ENCODE measurements around the gene SSTR4. TPM values are rescaled to one million over a fixed set of nuclear protein-coding genes. Genes with fewer than 3 reads are reported as not detected.

SSTR4 gene
- total RNA-seq, 1 experiment from 2014 or later = not detected

DNA sequence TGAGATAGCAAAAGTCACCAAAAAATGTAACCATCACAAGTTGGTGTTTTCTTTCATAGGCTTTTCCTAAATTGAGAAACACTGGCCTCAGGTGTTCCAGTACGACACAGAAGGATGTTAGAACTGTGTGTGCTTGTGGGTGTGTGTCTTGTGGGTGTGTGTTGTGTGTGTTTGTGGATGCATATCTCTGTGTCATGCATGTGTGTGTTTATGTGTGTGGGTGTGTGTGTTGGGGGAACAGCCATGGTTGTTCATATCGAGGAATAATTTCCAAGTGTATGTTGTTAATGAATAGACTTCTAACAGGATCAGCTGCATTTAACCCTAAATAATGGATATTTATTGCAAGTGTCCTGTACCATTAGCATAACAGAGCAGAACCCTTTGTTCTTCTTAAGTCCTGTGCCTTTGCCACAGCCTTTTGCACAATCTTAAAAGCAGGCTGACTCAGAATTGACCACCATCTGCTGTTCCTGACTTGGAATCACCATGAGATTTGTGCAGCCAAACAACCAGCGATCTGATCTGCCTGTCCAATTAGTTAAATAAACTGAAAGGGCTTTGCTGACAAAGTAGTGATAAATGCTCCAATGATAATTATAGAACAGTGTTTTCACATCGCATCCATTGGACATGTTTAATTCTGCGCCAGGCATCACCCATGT, 43.4 kb downstream of the SSTR4 start:
- Histone ChIP-seq H3K27me3 (no peaks in the 10 kb centered on the region), H3K36me3 (no peaks in the 10 kb centered on the region), H3K4me3 (no peak overlapping the region), H3K27ac (no peak overlapping the region), H3K4me1 (peaks cover 17% of the 10 kb centered on the region), H3K9me3 (replicated peaks) (no peaks in the 10 kb centered on the region)
- DNase-seq = no peak

DNA sequence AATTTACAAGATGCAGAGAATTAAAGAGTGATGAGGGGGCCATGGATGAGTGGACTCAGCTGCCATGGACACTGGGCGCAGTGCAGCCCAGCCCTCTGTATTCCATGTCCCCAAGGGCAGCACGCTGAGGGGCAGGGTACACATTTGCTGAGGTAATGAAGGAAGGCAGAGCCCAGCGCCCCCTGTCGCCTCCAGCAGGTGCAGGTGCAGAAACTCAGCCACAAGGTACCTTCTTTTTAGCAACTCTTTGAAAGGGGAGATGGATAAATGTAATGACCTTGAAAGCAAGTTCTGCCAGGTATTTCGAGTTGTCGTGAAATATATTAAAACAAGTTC, 43.9 kb downstream of the SSTR4 start:
- H3K9me3 ChIP-seq (replicated peaks) = no peaks in the 10 kb centered on the region
- no peaks in the 10 kb centered on the region for H3K36me3 ChIP-seq
- DNase-seq = no peak
- no peak overlapping the region for H3K27ac ChIP-seq
- H3K4me3 ChIP-seq = no peak overlapping the region
- peaks cover 17% of the 10 kb centered on the region for H3K4me1 ChIP-seq
- H3K27me3 ChIP-seq = no peaks in the 10 kb centered on the region

DNA sequence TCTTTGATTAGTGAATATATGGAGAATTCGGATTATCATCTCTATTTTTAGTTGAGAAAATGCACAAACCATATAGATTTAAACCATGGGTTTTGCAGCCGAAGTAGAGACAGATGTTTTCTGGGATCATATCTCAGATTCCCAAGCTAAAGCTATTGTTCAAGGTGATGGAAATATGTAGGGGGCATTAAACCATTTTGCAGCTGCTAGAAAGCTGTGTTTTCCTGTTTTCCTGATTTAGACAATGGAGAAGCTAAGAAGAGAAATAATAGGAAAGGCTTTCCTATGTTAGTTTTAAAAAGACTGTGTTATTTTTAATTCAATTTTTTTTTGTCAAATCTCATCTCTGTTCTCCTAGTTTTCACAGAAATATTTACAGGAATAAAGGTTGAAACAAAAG, 44.8 kb downstream of the SSTR4 start:
- Histone ChIP-seq H3K9me3 (replicated peaks) (no peaks in the 10 kb centered on the region), H3K36me3 (no peaks in the 10 kb centered on the region), H3K27ac (no peak overlapping the region), H3K27me3 (no peaks in the 10 kb centered on the region), H3K4me3 (no peak overlapping the region), H3K4me1 (peaks cover 17% of the 10 kb centered on the region)
- DNase-seq = peak in 1 of 2 experiments; percentile 42

DNA sequence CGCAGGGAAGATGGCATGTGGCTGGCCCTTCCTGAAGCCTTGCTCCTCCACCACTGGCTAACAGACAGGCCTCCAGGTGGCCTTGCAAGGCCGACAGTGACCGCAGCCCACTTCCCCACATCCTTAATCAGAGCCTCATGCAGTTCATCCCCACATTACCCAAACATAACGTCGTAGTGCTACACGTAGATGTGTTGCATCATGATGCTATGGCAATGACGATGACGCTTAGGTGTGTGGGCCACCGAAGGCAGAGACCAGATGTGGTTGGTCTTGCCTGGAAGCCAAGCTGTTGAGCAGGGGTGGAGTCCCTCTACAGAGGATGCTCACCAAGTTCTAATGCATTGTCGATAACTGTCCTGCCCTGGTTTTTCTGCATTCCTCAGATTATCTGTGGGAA, 45.4 kb downstream of the SSTR4 start:
- no peak for DNase-seq
- no peak overlapping the region for H3K27ac ChIP-seq
- H3K4me1 ChIP-seq = peaks cover 17% of the 10 kb centered on the region

DNA sequence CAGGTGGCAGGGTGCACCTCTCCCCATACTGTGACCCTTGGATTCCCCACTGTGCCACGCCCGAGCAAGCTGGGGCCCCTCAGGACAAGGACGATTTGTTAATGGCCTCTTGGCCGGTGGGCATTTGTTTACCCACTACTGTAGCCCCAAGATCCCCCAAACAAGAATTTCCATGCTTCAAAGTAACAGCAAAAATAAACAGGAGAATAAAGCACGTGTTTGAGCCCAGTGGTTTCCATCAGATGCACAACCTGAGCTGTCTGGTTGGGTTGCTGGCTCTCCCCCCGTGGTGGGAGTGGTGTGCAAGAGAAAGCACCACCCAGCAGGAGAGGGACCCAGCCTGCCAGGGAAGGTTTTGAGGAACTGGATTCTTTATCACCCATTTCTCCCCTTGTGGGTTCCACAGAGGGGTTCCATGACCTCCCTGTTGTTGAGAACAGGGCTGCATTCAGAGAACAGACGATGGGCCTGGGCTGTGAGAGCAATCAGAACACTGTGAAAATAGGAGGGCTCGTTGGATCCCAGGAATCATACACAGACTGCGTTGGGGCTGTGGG, 46.2 kb downstream of the SSTR4 start:
- no peak overlapping the region for H3K4me3 ChIP-seq
- H3K27me3 ChIP-seq = no peaks in the 10 kb centered on the region
- no peaks in the 10 kb centered on the region for H3K9me3 ChIP-seq (replicated peaks)
- H3K36me3 ChIP-seq = no peaks in the 10 kb centered on the region
- no peak overlapping the region for H3K27ac ChIP-seq
- no peak for DNase-seq
- peaks cover 17% of the 10 kb centered on the region for H3K4me1 ChIP-seq

More for the DNA sequence above, 45.4 kb downstream of the SSTR4 start:
- Histone ChIP-seq H3K36me3 (no peaks in the 10 kb centered on the region), H3K9me3 (replicated peaks) (no peaks in the 10 kb centered on the region), H3K27me3 (no peaks in the 10 kb centered on the region), H3K4me3 (no peak overlapping the region)

DNA sequence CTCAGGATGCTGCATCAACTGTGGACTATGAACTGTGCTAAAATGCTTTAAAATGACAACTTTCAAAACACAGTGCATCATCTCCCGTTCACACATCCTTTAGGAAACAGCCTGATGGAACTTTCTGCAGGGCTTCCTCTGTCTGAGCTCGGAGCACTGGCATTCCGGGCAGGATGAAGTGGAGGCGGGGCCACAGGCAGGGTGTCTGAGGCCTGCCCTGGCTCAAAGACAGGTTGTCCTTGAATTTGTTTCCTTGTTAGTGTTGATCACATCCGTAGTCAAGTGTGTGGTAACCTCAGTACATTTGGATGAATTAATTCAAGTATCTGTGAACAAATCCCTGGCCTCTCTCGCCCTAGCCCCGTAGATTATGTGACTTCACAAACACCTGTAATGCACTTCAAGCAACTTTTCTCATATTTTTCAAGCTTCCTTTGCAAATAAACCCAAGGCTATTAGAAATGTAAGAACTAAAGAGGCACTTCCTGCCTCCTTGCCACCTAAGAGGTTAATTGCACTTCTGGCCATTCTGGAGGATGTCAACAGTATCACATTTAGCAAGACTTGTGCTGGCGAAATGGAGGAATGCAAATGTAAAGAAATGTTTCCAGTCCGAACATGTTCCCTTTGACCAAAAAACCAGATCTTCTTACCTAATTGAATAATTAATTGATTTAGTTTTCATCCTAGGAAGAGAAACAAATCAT, 47.9 kb downstream of the SSTR4 start:
- H3K9me3 ChIP-seq (replicated peaks) = no peaks in the 10 kb centered on the region
- H3K36me3 ChIP-seq = no peaks in the 10 kb centered on the region
- no peak overlapping the region for H3K4me3 ChIP-seq
- H3K4me1 ChIP-seq = peaks cover 17% of the 10 kb centered on the region
- no peak overlapping the region for H3K27ac ChIP-seq
- DNase-seq = no peak
- H3K27me3 ChIP-seq = no peaks in the 10 kb centered on the region

DNA sequence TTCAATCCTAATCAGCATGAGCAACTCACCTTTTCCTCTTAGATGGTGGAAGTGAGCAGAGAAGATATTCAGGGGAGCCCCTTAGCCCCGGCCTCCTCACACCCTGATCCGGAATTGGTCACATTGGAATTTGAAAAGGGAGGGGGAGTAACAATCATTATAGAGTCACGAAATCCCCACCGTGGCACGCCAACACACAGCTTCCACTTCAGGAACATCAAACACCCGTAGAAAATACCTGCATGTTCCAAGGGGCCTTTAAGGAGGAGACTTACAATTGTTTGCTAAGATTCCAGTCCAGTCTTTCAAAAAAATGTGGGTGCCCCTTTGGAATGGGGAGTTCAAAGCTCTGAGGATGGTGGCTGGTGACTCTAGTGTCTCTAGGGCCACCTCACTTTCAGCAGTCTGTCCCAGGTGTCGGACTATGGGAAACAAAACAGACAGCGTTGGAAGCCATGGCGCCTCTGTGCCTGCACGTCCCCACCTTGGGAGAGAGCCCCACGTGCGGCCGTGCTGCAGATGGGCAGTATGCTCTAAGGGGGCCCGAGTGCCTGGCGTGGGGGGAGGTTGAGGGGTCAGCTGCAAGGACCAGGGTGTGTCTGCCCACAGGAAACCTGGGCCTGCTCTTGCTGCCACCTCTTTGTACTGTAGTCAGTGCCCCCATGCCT, 48.6 kb downstream of the SSTR4 start:
- Histone ChIP-seq H3K4me3 (no peak overlapping the region), H3K36me3 (no peaks in the 10 kb centered on the region), H3K27ac (no peak overlapping the region), H3K27me3 (no peaks in the 10 kb centered on the region), H3K4me1 (peaks cover 17% of the 10 kb centered on the region), H3K9me3 (replicated peaks) (no peaks in the 10 kb centered on the region)
- no peak for DNase-seq

DNA sequence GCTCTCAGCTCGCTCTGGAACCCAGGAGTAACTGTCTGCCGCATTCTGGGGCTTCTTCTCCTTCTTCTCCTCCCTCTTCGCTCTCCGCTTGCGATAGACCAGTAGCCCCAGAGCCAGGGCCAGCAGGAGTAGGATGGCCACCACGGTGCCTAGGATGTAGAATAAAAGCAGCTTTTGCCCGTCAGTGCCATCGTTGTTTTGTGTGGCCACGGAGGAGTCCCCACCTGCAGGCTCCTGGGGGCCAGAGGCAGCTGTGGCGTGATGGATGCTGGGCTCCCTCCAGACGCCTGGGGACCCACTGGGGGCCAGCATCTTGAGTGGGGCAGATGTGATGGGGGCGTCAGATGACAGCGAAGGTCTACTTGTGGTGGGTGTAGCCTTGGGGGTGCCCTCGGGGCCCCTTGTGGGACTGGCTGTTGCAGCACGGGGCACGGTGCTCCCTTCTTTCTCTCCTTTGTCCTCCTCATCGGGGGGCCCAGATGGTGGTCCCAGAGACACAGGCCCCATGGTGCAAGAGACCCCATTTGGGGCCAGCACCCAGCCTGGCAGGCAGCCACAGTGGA, 49.3 kb downstream of the SSTR4 start:
- no peak for DNase-seq
- H3K27ac ChIP-seq = no peak overlapping the region
- H3K36me3 ChIP-seq = no peaks in the 10 kb centered on the region
- no peak overlapping the region for H3K4me3 ChIP-seq
- no peaks in the 10 kb centered on the region for H3K9me3 ChIP-seq (replicated peaks)
- no peaks in the 10 kb centered on the region for H3K27me3 ChIP-seq
- peaks cover 16% of the 10 kb centered on the region for H3K4me1 ChIP-seq

DNA sequence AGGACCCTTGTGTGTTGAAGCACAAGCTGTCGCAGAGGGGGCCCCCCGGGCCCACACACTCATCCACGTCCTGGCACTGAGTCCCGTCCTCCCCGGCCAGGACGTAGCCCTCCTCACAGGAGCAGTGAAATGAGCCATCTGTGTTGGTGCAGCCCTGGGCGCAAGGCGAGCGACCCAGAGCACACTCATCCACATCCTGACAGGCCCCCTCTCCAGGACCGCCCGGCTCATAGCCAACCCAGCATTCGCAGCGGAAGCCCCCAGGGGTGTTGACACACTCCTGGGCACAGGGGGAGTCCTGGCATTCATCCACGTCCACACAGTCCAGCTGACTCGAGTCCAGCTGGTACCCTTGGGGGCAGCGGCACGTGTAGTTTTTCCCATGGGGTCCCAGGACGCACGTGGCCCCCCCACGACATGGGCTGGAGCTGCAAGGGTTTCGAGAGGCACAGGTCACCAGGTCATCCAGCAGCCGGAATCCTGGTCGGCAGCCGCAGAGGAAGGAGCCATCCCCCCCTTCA, 49.8 kb downstream of the SSTR4 start:
- Histone ChIP-seq H3K4me1 (peaks cover 11% of the 10 kb centered on the region), H3K27ac (no peak overlapping the region), H3K36me3 (no peaks in the 10 kb centered on the region), H3K27me3 (no peaks in the 10 kb centered on the region), H3K9me3 (replicated peaks) (no peaks in the 10 kb centered on the region), H3K4me3 (no peak overlapping the region)
- DNase-seq = no peak

DNA sequence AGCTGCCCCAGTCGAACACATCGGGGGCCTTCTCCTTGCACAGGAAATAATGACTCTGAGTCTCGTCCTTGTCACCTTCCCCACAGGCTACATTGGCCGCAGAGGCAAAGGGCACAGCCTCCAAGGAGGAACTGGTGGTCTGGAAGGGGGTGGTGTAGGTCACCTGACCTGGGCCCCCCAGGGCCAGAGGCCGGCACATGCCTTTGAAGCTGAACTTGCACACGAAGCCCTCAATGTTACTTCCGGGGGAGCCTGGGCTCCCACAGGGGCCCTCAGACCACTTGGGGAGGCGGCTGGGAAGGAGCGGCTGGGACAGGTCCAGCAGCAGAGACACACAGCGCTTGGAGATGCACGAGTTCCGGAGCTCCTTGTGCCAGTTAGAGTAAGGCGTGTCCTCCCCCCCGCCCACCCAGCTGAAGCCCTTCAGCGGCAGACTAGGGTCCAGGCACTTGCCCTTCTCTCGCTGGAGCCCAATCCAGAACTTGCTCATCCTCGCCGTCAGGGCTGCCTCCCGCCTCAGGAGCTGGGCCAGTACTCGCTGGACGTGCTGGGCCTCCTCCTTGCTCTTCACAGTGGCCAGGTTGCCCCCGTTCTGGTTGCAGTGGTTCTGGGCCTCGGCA, 50.4 kb downstream of the SSTR4 start:
- no peak for DNase-seq
- Histone ChIP-seq H3K4me1 (peaks cover 5% of the 10 kb centered on the region), H3K4me3 (no peak overlapping the region), H3K36me3 (no peaks in the 10 kb centered on the region), H3K9me3 (replicated peaks) (no peaks in the 10 kb centered on the region), H3K27me3 (no peaks in the 10 kb centered on the region), H3K27ac (no peak overlapping the region)

DNA sequence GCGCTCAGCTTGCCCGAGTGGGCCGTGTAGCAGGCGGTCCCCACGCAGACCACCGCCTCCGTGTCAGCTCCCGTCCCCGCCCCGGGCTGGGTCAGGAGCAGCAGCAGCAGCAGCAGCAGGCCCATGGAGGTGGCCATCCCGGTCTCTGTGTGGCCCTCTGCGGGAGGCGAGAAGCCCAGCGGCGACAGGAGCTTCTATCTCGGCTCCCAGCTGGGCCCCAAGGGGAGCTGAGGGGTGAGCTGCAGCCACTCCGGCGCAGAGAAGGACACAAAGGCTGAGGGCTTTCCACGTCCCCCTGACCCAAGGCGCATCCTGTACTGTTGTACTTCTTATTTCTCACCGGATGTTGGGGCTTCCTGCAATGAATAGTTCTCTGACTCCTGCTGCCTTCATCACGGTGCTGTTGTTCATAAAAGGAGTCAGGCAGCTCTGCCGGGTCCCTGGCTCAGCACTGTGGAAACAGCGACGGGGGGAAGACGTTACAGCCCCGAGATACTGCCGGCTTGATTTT, 51.0 kb downstream of the SSTR4 start, which contains the start of gene CD93:
Gene CD93, minus strand, starts transcription at position 269 of the 511 bp plus-strand sequence. Its CDS starts 132 bp downstream, at position 137.
- DNase-seq = no peak
- no peak within 1 kb of the TSS for H3K27ac ChIP-seq
- no peak within 1 kb of the TSS for H3K4me3 ChIP-seq
- peaks cover 5% of the 10 kb centered on the region for H3K4me1 ChIP-seq
- no peaks in the 10 kb centered on the region for H3K27me3 ChIP-seq
- H3K36me3 ChIP-seq = no peaks in the 10 kb centered on the region
- H3K9me3 ChIP-seq (replicated peaks) = no peaks in the 10 kb centered on the region

DNA sequence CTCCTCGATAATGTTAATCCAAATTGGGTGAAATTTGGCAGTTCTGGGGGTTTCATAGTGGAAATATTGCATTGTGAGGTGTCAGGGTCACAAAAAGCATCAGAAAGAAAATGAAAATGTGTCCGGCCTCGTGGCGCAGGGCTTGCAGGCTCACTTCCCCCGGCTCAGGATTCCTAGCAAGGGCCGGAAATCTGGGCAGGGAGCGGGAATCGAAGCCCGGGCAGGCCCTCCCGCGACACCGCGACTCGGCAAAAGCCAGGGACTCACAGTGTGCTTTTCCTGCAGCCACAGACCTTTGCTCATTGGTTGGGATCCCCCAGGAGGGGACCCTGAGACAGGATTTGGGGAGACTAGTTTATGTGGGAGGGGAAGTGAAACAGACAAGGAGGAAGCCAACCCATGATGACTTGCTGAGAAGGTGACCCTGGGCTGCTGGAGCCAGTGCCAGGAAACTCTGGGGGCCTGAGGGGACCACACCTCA, 51.9 kb downstream of the SSTR4 start:
- DNase-seq = no peak
- H3K4me3 ChIP-seq = no peak overlapping the region
- peaks cover 9% of the 10 kb centered on the region for H3K4me1 ChIP-seq
- no peaks in the 10 kb centered on the region for H3K36me3 ChIP-seq
- H3K9me3 ChIP-seq (replicated peaks) = no peaks in the 10 kb centered on the region
- H3K27ac ChIP-seq = no peak overlapping the region
- H3K27me3 ChIP-seq = no peaks in the 10 kb centered on the region

DNA sequence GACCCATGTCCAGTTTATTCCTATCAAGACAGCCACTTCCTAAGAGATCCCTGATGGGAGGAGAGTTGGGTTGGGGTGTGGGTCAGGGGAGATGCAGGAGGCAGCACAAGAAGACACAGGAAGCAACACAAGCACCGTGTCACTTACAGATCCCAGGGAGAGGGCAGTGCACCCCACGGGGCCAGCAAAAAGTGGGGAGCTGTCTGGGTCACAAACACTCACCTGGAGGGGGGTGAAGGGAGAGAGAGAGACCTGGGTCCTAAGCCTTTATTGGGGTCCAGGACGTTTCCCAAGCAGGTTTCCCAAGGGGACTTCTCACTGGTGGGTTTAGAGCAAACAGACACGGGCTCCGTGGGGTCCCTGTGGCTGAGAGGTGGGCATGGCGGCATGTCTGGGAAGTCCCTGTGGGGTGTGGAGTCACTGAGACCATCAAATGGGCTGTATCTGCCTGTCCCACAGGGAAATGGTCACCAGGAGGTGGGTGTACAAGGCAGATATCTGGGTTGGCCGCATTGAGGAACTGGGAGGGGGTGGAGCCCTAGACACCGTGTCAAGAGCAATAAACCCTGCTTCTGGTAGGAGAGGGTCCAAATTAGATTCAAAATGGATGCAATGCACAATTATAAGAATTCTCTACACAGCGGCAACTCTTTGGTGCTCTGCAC, 52.6 kb downstream of the SSTR4 start:
- H3K27ac ChIP-seq = no peak overlapping the region
- H3K36me3 ChIP-seq = no peaks in the 10 kb centered on the region
- DNase-seq = no peak
- H3K4me1 ChIP-seq = peaks cover 16% of the 10 kb centered on the region
- H3K27me3 ChIP-seq = no peaks in the 10 kb centered on the region
- H3K9me3 ChIP-seq (replicated peaks) = no peaks in the 10 kb centered on the region
- H3K4me3 ChIP-seq = no peak overlapping the region
